K562 (cell line): Measurements from ENCODE around the gene ZNF597. TPM values are rescaled to one million over a fixed set of nuclear protein-coding genes. Genes with fewer than 3 reads are reported as not detected.

Experiments
- ADNP ChIP-seq: fragments of 200-800 bp; sonication (Bioruptor generic); IDR thresholded peaks from 2 replicates; pipeline ENCODE4 v1.6.1; 2016; ENCODE audit warnings: missing genetic modification characterization, missing compliant biosample characterization
- ATF6 ChIP-seq: sonication (generic); formaldehyde crosslinking; IDR thresholded peaks from 2 replicates; pipeline ENCODE4 v1.4.0; 2020; ENCODE audit warnings: mild to moderate bottlenecking, missing genetic modification reagents
- CBFA2T2 ChIP-seq: fragments of 450-650 bp; conservative IDR thresholded peaks from 2 replicates; pipeline ENCODE4 v1.6.1; 2017; ENCODE audit warnings: mild to moderate bottlenecking
- CEBPB ChIP-seq: fragments of 450-650 bp; IDR thresholded peaks from 2 replicates; pipeline ENCODE4 v1.6.1; 2016; ENCODE audit warnings: missing genetic modification characterization, missing compliant biosample characterization
- E2F6 ChIP-seq, 2 experiments: IDR thresholded peaks; 2 replicates each; pipeline ENCODE4 v1.6.1; 2011; ENCODE audit warnings: borderline replicate concordance in 1 of 2, control low read depth in 1 of 2, low read depth in 1 of 2, low read length in 1 of 2, mild to moderate bottlenecking in 1 of 2, mixed read lengths in 1 of 2, moderate library complexity in 1 of 2; ENCODE audit not compliant: insufficient read depth in 1 of 2, insufficient read length in 1 of 2, poor library complexity in 1 of 2, severe bottlenecking in 1 of 2; ENCODE audit errors: extremely low read depth in 1 of 2
- EP400 ChIP-seq: fragments of 450-650 bp; IDR thresholded peaks from 2 replicates; pipeline ENCODE4 v1.6.1; 2017; ENCODE audit warnings: antibody characterized with exemption, mild to moderate bottlenecking, moderate library complexity
- HDAC2 ChIP-seq: fragments of 450-650 bp; IDR thresholded peaks from 2 replicates; pipeline ENCODE4 v1.6.1; 2016; ENCODE audit warnings: mild to moderate bottlenecking
- HNRNPLL ChIP-seq: fragments of 200-400 bp; formaldehyde crosslinking; IDR thresholded peaks from 2 replicates; pipeline ENCODE4 v1.6.1; 2017; ENCODE audit warnings: low read length, low read depth, mild to moderate bottlenecking; ENCODE audit not compliant: poor library complexity, severe bottlenecking
- MCM3 ChIP-seq: fragments of 450-650 bp; IDR thresholded peaks from 2 replicates; pipeline ENCODE4 v1.6.1; 2016
- NEUROD1 ChIP-seq: fragments of 150-350 bp; IDR thresholded peaks from 2 replicates; pipeline ENCODE4 v1.6.1; 2014; ENCODE audit warnings: borderline replicate concordance, low read length, low read depth; ENCODE audit not compliant: partially characterized antibody
- PHB ChIP-seq: fragments of 250-450 bp; sonication (Bioruptor Pico); IDR thresholded peaks from 2 replicates; pipeline ENCODE4 v1.5.0; 2021
- SLC30A9 ChIP-seq: fragments of 250-450 bp; sonication (Bioruptor Pico); IDR thresholded peaks from 2 replicates; pipeline ENCODE4 v1.8.0; 2022; ENCODE audit warnings: mild to moderate bottlenecking, moderate library complexity
- SP2 ChIP-seq: IDR thresholded peaks from 2 replicates; pipeline ENCODE4 v1.6.1; 2011; ENCODE audit warnings: mild to moderate bottlenecking, low read depth, low read length, moderate library complexity; ENCODE audit not compliant: poor library complexity, severe bottlenecking; ENCODE audit errors: extremely low read depth
- TAF9B ChIP-seq: fragments of 450-650 bp; IDR thresholded peaks from 2 replicates; pipeline ENCODE4 v1.6.1; 2018; ENCODE audit warnings: mild to moderate bottlenecking; ENCODE audit not compliant: partially characterized antibody
- ZBTB9 ChIP-seq: fragments of 450-650 bp; formaldehyde crosslinking; IDR thresholded peaks from 2 replicates; pipeline ENCODE4 v1.4.0; 2020; ENCODE audit warnings: mild to moderate bottlenecking, moderate library complexity
- ZC3H11A ChIP-seq: IDR thresholded peaks from 2 replicates; pipeline ENCODE4 v1.6.1; 2012; ENCODE audit warnings: low read depth, low read length, improper control_type of control experiment
- ZC3H4 ChIP-seq: sonication (generic); formaldehyde crosslinking; IDR thresholded peaks from 2 replicates; pipeline ENCODE4 v1.9.0; 2021; ENCODE audit warnings: missing genetic modification reagents, borderline replicate concordance
- ZNF444 ChIP-seq: fragments of 250-450 bp; sonication (Bioruptor Pico); IDR thresholded peaks from 2 replicates; pipeline ENCODE4 v1.4.0; 2020; ENCODE audit warnings: mild to moderate bottlenecking, moderate library complexity
- ZNF561 ChIP-seq: fragments of 450-650 bp; formaldehyde crosslinking; conservative IDR thresholded peaks from 2 replicates; pipeline ENCODE4 v1.4.0; 2020; ENCODE audit warnings: mild to moderate bottlenecking, moderate library complexity
- ZNF668 ChIP-seq: fragments of 250-450 bp; sonication (Bioruptor Pico); IDR thresholded peaks from 2 replicates; pipeline ENCODE4 v1.8.0; 2022; ENCODE audit warnings: mild to moderate bottlenecking, inconsistent platforms
- ZNF780A ChIP-seq: fragments of 250-450 bp; sonication (Bioruptor Pico); IDR thresholded peaks from 2 replicates; pipeline ENCODE4 v1.5.0; 2021; ENCODE audit warnings: mild to moderate bottlenecking
- polyA plus RNA-seq, 8 experiments: library from polyadenylated mRNA; depleted of rRNA in 4 of 8; stranded (reverse) in 5 of 8; unstranded in 3 of 8; fragments of >200 nt; fragmentation: Nextera tagmentation in 2 of 8; fragmentation: Illumina TruSeq in 1 of 8; extraction: Ambion mirVana in 2 of 8; extraction: Trizol in 1 of 8; gene quantifications; 2 replicates each; pipeline versions ENCODE4 v1.2.1 to v1.2.3, GENCODE V29; 2011 to 2014; ENCODE audit warnings: inconsistent platforms in 1 of 8, missing spikeins in 1 of 8
- total RNA-seq, 7 experiments: library from RNA; depleted of rRNA in 6 of 7; stranded (reverse); fragments of >200 nt in 6 of 7; fragmentation: Illumina TruSeq in 2 of 7; extraction: Trizol in 2 of 7; gene quantifications; 2 replicates each; pipeline versions ENCODE4 v1.2.1 to v1.2.3, GENCODE V29; 2011 to 2021; ENCODE audit warnings: low replicate concordance in 1 of 7

ZNF597 gene
- total and polyA plus RNA-seq, 9 of the 15 experiments (the other 6 are each of a cell fraction or from before 2014, with no cell fraction given) = 0.14 to 0.68 (median 0.42) TPM

GRCh38 chr16:3400779-3401688 lies 42.3 kb downstream of the ZNF597 start, which contains the start of the genes ZNF174 and ZSCAN32 (continued):
- TF ChIP-seq ATF6 (CRISPR knock-in tag) (0 out of 2 replicates have a peak, but pooled peaks have one; percentile 2), PHB (CRISPR knock-in tag) (no peak; the same call in 1 of the 2 replicates), HNRNPLL (peak; percentile 98), E2F6 (IDR thresholded peaks at IDR 0.05; ENCODE audit: borderline replicate concordance in 1 of 2, extremely low read depth in 1 of 2, insufficient read depth in 1 of 2, insufficient read length in 1 of 2, low read depth in 1 of 2, low read length in 1 of 2, poor library complexity in 1 of 2, severe bottlenecking in 1 of 2) (peak; percentile 66 to 80), ADNP (no peak), ZC3H4 (CRISPR knock-in tag) (no peak), EP400 (peak; percentile 34; the same call in 1 of the 2 replicates), ZNF780A (CRISPR knock-in tag) (no peak), ZNF561 (CRISPR knock-in tag) (no peak), CBFA2T2 (no peak), ZNF444 (CRISPR knock-in tag) (no peak), NEUROD1 (peak; percentile 89), HDAC2 (no peak), ZC3H11A (0 out of 2 replicates have a peak, but pooled peaks have one; percentile 1), ZNF668 (CRISPR knock-in tag) (no peak), CEBPB (tag) (no peak), SP2 (peak; percentile 85), SLC30A9 (CRISPR knock-in tag) (no peak), ZBTB9 (CRISPR knock-in tag) (0 out of 2 replicates have a peak, but pooled peaks have one; percentile 48), MCM3 (no peak), TAF9B (no peak)
